Putamen (tissue), 1 donor: ENCODE data around the gene ABCG2.
"Not testable (repeated sequence)": the region's sequence is repeated elsewhere in the genome, so short reads cannot be mapped to it uniquely, and the experiment has no call there.

Experiments
- DNase-seq: peaks from one replicate; pipeline ENCODE4 v3.0.0-alpha.2; 2016; ENCODE audit warnings: low spot score

ABCG2 gene

DNA sequence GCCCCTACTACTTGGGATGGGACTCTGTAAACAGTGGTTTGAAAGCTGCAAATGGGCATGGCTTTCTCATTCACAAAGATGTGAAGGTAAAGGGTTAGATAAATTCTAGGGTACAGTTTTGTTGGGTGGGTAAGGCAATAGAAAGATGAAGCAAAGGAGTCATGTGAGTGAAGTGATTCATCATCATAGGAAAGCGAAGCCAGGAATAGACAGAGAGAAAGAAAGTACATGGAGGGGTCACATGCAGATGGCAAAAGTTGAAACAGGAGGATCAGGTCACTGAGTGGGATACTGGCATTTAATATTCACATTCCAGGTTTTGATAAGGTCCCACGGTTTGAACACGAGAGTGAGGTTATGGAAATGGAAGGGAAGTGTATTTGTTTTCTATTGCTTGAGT lies 8.2 kb upstream of the ABCG2 start:
- no peak for DNase-seq

GRCh38 chr4:88163336-88163735 lies 4.9 kb upstream of the ABCG2 start:
- DNase-seq = no peak

GRCh38 chr4:88162626-88163025 lies 4.2 kb upstream of the ABCG2 start:
- no peak for DNase-seq

DNA sequence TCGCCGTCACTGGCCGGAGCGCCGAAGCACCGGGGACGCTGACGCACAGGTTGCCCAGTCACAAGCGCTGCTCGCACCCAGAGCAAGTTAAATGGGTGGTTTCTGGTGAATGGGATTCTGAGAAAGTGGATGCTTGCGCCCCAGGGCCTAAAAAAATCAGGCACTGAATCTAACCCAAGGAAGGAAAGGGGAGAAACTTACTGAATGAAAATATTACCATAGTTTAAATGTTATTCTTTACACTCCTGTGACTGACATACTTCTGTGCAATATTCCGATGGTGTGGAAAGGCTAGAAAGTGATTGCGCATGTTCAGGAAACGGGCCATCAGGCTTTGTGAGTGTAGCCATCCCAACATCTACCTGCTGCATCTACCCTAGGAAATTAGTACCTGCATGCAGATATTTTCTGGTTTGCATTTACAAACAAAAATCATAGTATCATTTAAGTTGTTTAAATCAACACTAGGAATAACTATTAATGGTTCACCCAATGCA lies 838 bp upstream of the ABCG2 start:
- no peak for DNase-seq

DNA sequence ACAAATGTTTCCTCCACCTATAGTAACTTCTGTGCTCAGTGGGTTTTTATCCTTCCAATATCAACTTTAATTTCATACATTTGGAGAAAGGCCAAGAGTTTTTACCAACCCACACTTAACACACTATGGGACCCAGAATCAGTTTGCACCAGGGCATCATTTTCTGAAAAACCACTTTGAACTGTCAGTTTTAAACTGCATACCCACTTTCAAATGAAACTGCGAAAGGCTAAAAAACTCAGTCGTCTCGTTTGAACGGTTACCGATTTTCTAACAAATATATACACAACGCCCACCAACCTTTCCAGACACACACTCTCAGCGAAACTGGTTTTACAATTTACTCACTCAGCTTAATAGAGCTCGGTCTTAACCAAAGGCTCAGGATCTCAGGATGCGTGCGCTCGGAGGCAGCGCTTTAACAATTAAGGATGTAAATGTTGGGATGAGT lies 376 bp downstream of the ABCG2 start:
- no peak for DNase-seq

- not testable (repeated sequence) for DNase-seq
Measured at GRCh38 chr4:88152331-88152730, 6.1 kb downstream of the ABCG2 start.

DNA sequence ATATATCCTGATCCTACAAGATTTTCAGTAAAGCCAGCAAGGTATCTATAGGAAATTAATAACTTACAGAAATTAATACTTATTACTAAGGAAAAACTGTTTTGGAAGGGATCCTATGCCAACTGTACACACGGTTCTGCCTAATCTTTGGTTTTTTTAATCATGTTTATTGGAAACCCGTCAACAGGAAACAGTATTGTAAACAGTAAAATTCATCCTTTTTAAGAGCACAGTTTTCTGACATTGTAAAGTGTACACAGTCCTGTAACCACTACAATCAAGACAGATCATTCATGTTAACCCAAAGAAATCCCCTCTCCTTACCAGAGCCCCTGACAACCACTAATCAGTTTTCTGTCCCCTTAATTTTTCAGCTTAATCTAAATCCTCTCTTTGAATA lies 9.9 kb downstream of the ABCG2 start:
- no peak for DNase-seq

GRCh38 chr4:88147799-88148217 lies 10.6 kb downstream of the ABCG2 start:
- no peak for DNase-seq

- DNase-seq = no peak
Measured at GRCh38 chr4:88146891-88147290, 11.5 kb downstream of the ABCG2 start.

GRCh38 chr4:88144866-88145300 lies 13.6 kb downstream of the ABCG2 start:
- no peak for DNase-seq

GRCh38 chr4:88144048-88144447 lies 14.4 kb downstream of the ABCG2 start:
- DNase-seq = no peak

DNA sequence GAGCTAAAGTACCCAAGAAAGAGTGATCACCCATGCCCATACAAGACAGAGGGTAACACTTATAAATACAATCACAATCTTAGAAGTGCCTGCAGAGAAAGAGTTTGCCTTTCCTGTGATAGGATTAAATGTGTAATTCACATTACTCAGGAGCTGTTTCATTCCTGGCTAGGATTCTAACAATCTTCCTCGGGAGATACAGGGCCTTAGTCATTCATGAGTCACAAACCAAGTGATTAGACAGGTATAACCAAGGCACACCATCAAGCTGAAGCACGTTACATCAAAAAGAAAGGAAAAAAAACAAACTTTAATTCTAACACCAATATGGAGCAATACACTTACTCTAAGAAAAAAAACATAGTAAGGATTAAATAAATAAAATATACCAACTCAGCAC lies 14.9 kb downstream of the ABCG2 start:
- no peak for DNase-seq

GRCh38 chr4:88138561-88138960 lies 19.9 kb downstream of the ABCG2 start:
- DNase-seq = no peak

- no peak for DNase-seq
Measured at GRCh38 chr4:88137112-88137511, 21.3 kb downstream of the ABCG2 start.

- DNase-seq = no peak
Measured at GRCh38 chr4:88136249-88136648, 22.2 kb downstream of the ABCG2 start.

- no peak for DNase-seq
Measured at GRCh38 chr4:88135356-88135663, 23.1 kb downstream of the ABCG2 start.

- no peak for DNase-seq
Measured at GRCh38 chr4:88134536-88135355, 23.7 kb downstream of the ABCG2 start.

- no peak for DNase-seq
Measured at GRCh38 chr4:88134111-88134510, 24.3 kb downstream of the ABCG2 start.

- DNase-seq = no peak
Measured at GRCh38 chr4:88130544-88131305, 27.7 kb downstream of the ABCG2 start.

DNA sequence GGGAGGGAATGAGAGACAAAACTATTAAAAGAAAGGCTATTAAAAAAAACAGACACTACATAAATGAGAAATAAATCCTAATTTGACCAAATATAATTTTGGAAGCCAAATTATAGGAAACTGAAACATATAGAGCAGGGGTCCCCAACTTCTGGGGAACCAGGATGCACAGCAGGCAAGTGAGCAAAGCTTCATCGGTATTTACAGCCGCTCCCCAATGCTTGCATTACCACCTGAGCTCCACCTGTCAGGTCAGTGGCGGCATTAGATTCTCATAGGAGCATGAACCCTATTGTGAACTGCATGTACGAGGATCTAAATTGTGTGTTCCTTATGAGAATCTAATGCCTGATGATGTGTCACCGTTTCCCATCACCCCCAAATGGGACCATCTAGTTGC lies 28.4 kb downstream of the ABCG2 start:
- no peak for DNase-seq

DNA sequence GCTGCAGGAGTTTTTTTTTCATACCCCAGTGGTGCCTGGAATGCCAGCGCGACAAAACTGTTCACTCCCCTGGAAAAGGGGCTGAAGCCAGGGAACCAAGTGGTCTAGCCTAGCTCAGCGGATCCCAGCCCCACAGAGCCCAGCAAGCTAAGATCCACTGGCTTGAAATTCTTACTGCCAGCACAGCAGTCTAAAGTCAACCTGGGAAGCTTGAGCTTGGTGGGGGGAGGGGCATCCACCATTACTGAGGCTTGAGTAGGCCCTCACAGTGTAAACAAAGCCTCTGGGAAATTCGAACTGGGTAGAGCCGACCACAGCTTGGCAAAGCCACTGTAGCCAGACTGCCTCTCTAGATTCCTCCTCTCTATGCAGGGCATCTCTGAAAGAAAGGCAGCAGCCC lies 36.2 kb downstream of the ABCG2 start:
- not testable (repeated sequence) for DNase-seq

DNA sequence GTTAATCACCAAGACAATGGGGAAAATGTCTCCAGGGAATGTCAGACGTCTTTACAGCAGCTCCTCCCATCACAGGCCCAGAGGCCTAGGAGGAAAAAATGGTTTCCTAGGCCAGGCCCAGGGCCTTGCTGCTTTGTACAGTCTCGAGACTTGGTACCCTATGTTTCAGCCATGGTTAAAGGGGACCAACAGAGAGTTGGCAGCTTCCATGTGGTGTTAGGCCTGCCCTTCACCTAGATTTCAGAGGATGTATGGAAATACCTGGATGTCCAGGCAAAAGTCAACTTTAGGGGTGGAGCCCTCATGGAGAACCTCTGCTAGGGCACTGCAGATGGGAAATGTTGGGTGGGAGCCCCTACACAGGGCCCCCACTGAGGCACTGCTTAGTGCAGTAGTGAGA lies 38.5 kb downstream of the ABCG2 start:
- DNase-seq = no peak

DNA sequence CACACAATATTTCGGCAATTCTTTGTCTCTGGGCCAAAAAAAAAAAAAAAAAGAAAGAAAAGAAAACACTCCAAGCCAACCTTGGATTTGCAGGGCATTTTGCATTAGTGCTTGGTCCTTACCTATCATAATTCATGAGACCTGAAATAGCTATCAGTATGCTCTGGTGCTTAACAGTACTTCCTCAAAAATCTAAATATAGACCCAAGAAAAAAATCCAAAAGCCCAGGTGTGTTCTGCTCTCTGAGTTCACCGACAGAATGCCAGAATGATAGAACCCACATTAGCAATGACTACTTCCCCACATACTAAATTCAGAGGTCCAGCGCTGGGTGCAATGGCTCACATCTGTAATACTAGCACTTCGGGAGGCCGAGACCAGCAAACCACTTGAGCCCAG lies 42.9 kb downstream of the ABCG2 start:
- DNase-seq = no peak
